ENCODE measurements around the gene MEF2D. TPM values are rescaled to one million over a fixed set of nuclear protein-coding genes. Genes with fewer than 3 reads are reported as not detected.
A peak's percentile ranks its signal among the peaks of the same experiment; 100 is the strongest.

MEF2D gene
- polyA plus RNA-seq, 1 donor: 25.0 TPM

DNA sequence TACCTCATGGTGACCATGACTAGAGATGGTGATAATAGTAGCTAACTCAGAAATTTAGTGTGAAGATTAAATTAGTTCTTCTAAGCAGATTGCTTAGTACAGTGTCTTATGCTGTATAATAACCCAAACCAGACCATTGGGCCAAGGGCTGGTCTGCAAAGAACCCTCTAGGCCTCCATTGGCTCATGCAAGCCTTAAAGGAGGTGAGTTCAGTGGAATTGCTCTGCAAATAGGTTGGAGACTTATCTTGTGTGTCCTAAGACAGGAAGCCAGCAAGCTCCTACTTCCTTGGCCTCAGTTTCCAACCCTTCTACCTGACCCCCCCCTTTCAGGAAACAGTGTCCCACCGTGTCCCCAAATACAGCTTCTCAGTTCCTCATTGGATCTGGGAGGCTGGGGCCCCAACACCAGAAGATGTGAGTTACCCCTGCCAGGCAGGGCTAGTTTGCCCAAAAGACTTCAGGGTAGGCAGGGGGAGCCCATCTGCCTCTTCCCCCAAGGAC lies 1.9 kb upstream of the MEF2D start:
- no peaks in the 10 kb centered on the region for H3K36me3 ChIP-seq (ENCODE audit: control insufficient read depth, insufficient read depth, low read length)
- no peaks in the 10 kb centered on the region for H3K9me3 ChIP-seq (ENCODE audit: control insufficient read depth, low read depth, low read length)
- no CpG with 5 or more reads among the region's 1 CpG for WGBS (ENCODE audit: insufficient coverage, low lambda C conversion rate)
- no peak for DNase-seq
- no peak overlapping the region for H3K4me3 ChIP-seq (ENCODE audit: low read length)
- peak overlapping the region; percentile 88 for H3K27ac ChIP-seq (ENCODE audit: low read length)
- H3K27me3 ChIP-seq (ENCODE audit: control insufficient read depth, insufficient read depth, low read length): no peaks in the 10 kb centered on the region
- H3K4me1 ChIP-seq (ENCODE audit: control insufficient read depth, insufficient read depth, low read length): peaks cover 59% of the 10 kb centered on the region

DNA sequence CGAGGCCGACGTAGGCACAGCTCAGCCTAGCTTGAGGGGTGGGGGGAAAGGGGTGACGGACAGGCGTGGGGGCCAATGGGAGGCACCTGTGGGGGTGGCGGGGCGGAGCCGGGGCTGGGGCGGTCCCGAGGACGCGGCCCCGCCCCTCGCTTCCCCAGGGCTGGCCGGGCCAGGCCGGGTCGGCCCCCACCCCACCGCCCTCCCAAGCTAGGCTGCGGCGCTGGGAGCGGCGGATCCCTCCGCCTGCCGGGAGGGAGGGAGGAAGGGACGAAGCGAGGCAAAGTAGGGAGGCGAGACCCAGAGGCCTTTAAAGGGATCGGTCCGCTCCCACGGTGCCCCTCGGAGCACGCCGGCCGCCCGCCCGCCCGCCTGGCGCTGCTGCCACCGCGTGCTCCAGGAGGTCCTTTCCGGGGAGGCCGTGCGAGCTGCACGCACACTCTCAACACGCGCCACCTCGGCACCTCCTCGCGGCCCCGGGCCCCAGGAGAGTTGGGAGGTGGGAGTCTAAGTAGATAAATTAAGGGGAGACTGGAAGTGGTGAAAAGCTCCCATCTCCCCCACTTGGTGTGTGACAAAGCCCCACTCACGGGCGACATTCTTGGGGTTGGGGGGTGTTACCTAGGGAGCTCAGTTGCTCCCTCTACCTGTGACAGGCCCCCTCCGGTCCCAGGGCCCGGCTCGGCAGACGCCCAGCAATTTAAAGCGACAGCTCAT lies 375 bp upstream of the MEF2D start:
- Histone ChIP-seq H3K27ac (ENCODE audit: low read length) (peak overlapping the region; percentile 89), H3K36me3 (ENCODE audit: control insufficient read depth, insufficient read depth, low read length) (no peaks in the 10 kb centered on the region), H3K9me3 (ENCODE audit: control insufficient read depth, low read depth, low read length) (no peaks in the 10 kb centered on the region), H3K4me1 (ENCODE audit: control insufficient read depth, insufficient read depth, low read length) (peaks cover 69% of the 10 kb centered on the region), H3K4me3 (ENCODE audit: low read length) (peak overlapping the region; percentile 96), H3K27me3 (ENCODE audit: control insufficient read depth, insufficient read depth, low read length) (no peaks in the 10 kb centered on the region)
- WGBS (ENCODE audit: insufficient coverage, low lambda C conversion rate): no CpG with 5 or more reads among the region's 57 CpGs
- DNase-seq: peak; percentile 95 to 98

DNA sequence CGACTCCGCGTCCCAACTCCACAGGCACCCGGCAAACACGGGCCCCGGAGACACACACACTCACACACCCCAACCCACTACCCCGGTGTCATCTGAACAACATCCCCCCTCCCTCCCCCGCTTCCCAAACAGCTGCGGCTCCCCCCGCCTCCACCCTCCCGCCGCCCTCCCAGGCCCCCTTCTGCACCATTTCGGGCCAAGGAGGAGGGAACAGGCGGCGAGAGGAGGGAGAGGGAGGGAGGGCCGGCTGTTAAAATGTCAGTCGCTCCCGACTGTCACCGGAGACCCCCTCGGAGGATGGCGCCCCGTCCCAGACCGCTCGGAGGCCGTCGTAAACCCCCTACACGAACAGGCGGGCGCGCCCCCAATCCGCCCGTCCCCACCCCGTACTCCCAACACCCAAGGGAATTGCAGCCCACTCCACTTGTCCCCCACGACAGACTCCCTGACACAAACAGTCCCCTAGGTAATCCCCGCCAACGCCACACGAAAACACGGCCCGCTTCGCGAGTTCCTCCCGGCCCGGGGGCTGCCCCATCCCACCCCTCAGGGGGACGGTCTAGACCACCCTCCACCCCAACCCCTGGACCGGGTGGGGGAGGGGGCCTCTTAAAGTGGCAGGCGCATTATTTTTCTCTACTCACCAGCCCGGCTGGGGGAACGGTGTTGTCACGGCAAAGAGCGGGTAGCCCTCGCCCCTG lies 583 bp downstream of the MEF2D start:
- H3K27me3 ChIP-seq (ENCODE audit: control insufficient read depth, insufficient read depth, low read length): no peaks in the 10 kb centered on the region
- DNase-seq: peak in 1 of 2 donors; percentile 53
- H3K27ac ChIP-seq (ENCODE audit: low read length): peak overlapping the region; percentile 89

DNA sequence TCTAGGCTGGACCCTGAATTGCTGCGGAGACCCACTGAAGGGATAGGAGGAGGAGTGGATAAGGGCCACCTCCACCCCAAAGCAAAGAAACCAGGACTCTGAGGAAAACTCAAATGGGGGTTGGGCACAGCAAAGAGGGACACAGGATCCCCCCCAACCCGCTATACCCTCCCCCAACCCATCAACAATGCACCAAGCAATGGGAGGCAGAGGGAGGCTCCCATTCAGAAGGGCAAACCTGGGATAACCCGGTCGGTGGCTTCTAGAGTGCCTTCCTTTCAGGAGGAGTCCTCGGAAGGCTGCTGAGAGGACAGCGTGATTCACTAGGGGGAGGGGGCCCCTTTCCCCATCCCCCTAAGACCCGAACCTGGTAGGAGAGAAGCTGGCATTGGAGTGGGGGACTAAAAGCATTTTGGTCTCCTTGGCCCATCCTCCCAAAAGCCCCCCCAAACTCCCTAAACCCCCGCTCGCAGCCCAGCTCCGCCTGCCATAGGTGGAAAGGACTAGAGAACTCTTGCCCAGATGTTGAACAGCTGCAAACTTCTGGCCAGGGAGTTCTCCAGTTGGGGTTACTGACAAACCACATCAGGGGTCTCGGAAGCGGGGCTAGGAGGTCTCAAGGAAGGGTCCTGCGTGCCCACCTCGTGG lies 1.3 kb downstream of the MEF2D start:
- Histone ChIP-seq H3K9me3 (ENCODE audit: control insufficient read depth, low read depth, low read length) (no peaks in the 10 kb centered on the region), H3K36me3 (ENCODE audit: control insufficient read depth, insufficient read depth, low read length) (peaks cover 7% of the 10 kb centered on the region), H3K4me3 (ENCODE audit: low read length) (peak overlapping the region; percentile 96), H3K27me3 (ENCODE audit: control insufficient read depth, insufficient read depth, low read length) (no peaks in the 10 kb centered on the region), H3K27ac (ENCODE audit: low read length) (peak overlapping the region; percentile 57), H3K4me1 (ENCODE audit: control insufficient read depth, insufficient read depth, low read length) (peaks cover 64% of the 10 kb centered on the region)
- DNase-seq: peak in 1 of 2 donors; percentile 54
- WGBS (ENCODE audit: insufficient coverage, low lambda C conversion rate): no CpG with 5 or more reads among the region's 14 CpGs

More for the DNA sequence above, 583 bp downstream of the MEF2D start:
- no peaks in the 10 kb centered on the region for H3K9me3 ChIP-seq (ENCODE audit: control insufficient read depth, low read depth, low read length)
- H3K4me1 ChIP-seq (ENCODE audit: control insufficient read depth, insufficient read depth, low read length): peaks cover 63% of the 10 kb centered on the region
- peak overlapping the region; percentile 96 for H3K4me3 ChIP-seq (ENCODE audit: low read length)
- WGBS (ENCODE audit: insufficient coverage, low lambda C conversion rate): no CpG with 5 or more reads among the region's 51 CpGs
- peaks cover 4% of the 10 kb centered on the region for H3K36me3 ChIP-seq (ENCODE audit: control insufficient read depth, insufficient read depth, low read length)

DNA sequence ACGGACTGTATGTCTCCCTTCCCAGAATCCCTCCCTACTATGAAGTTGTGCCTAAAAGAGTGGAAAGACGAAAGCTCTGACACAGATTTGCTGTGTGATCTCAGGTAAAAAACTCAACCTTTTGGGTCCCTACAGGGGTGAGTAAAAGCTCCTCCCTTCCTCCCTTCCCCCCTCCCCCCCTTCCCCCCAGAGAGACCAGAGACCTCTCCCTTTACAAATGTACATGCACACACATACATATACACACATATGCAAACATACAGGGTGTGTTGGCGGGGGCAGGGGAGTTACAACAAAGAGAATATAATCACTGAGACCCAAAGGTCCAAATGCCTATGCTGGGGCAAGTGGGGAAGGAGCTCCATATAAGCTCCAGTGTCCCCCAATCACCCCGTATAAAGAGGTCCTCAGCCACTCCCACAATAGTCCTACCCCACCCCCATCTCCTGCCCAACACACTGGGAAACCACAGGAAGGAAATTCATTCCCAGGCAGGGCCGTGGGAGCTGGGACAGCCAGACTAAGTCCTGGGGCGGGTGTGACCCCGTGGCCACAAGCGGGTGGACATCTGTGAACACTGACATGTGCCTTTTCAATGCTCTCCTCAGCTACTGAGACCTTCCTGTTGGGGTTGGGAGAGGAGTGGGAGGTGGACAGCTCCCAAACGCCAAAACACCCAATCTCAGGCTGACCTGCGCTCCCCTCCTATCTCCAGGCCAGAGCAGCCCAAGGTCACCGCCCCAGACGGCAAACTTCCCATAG lies 2.0 kb downstream of the MEF2D start:
- Histone ChIP-seq H3K4me1 (ENCODE audit: control insufficient read depth, insufficient read depth, low read length) (peaks cover 64% of the 10 kb centered on the region), H3K9me3 (ENCODE audit: control insufficient read depth, low read depth, low read length) (no peaks in the 10 kb centered on the region), H3K27me3 (ENCODE audit: control insufficient read depth, insufficient read depth, low read length) (no peaks in the 10 kb centered on the region), H3K4me3 (ENCODE audit: low read length) (peak overlapping the region; percentile 96), H3K27ac (ENCODE audit: low read length) (peak overlapping the region; percentile 57), H3K36me3 (ENCODE audit: control insufficient read depth, insufficient read depth, low read length) (peaks cover 10% of the 10 kb centered on the region)
- WGBS (ENCODE audit: insufficient coverage, low lambda C conversion rate): no CpG with 5 or more reads among the region's 12 CpGs
- peak in 1 of 2 donors; percentile 48 for DNase-seq

DNA sequence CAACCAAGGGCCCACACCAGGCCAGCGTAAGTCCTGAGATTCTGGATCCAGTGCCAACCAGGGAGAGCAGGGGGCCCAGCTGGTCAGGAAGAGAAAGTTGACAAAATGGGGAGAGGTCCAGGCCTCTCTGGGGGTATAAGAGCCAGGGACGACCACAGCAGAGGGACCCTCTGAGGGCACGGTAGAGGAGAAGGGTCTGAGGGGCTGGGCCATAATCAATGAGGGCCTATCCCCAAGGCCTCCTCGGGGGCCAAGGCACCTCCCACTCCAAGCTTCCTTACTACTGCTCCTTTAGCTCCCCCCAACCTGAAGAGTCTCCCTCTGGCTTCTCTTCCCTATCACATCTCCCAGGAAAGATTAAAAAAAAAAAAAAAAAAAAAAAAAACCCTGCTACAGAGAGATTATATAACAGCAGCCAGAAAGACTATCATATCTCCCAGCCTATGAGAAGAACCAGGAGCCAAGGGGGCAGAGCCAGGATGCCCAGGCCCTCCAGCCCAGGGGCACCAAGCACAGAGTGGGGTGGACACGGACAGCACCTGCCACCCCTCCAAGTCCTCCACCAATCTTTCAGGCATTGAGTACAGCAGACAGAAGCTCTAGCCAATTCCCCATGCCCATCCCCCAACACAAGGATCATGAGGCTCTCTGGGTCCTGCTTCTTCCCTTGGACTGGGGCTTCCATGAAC lies 2.7 kb downstream of the MEF2D start:
- Histone ChIP-seq H3K4me1 (ENCODE audit: control insufficient read depth, insufficient read depth, low read length) (peaks cover 62% of the 10 kb centered on the region), H3K36me3 (ENCODE audit: control insufficient read depth, insufficient read depth, low read length) (peaks cover 10% of the 10 kb centered on the region), H3K27ac (ENCODE audit: low read length) (peak overlapping the region; percentile 8), H3K4me3 (ENCODE audit: low read length) (no peak overlapping the region), H3K27me3 (ENCODE audit: control insufficient read depth, insufficient read depth, low read length) (no peaks in the 10 kb centered on the region), H3K9me3 (ENCODE audit: control insufficient read depth, low read depth, low read length) (no peaks in the 10 kb centered on the region)
- peak in 1 of 2 donors; percentile 50 for DNase-seq
- no CpG with 5 or more reads among the region's 5 CpGs for WGBS (ENCODE audit: insufficient coverage, low lambda C conversion rate)

DNA sequence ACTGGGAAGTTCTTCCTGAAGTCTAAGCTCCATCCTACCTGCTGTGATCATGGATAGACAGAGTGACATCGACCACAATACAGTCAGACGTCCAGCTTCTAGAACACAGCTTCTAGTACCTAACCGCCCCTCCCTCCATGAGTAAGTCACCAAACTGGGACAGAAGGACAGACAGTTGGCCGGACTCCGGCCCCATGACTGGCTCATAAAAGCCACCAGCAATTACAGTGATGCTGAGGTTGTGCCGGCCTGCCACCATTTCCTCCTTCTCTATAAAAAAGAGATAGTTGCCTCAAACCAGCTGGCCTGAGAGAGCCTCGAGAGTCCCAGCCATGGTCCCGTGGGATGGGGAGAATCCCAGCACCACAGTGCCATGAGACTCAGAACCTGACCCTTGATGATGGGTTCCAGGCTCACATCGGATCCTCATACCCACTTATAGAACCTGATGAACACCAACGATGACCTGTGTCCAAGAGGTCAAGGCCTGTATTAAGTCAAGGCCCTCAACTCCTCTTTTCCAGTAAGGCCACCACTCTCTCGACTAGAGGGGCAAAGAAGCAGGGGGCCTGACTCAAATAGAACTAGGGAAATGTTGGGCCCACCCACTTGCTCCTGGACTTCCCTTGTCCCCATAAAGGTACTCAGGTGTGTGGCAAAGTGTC lies 3.4 kb downstream of the MEF2D start:
- Histone ChIP-seq H3K9me3 (ENCODE audit: control insufficient read depth, low read depth, low read length) (no peaks in the 10 kb centered on the region), H3K36me3 (ENCODE audit: control insufficient read depth, insufficient read depth, low read length) (peaks cover 12% of the 10 kb centered on the region), H3K27ac (ENCODE audit: low read length) (peak overlapping the region; percentile 11), H3K4me3 (ENCODE audit: low read length) (no peak overlapping the region), H3K4me1 (ENCODE audit: control insufficient read depth, insufficient read depth, low read length) (peaks cover 59% of the 10 kb centered on the region), H3K27me3 (ENCODE audit: control insufficient read depth, insufficient read depth, low read length) (no peaks in the 10 kb centered on the region)
- peak in 1 of 2 donors; percentile 66 for DNase-seq
- WGBS (ENCODE audit: insufficient coverage, low lambda C conversion rate): no CpG with 5 or more reads among the region's 11 CpGs

DNA sequence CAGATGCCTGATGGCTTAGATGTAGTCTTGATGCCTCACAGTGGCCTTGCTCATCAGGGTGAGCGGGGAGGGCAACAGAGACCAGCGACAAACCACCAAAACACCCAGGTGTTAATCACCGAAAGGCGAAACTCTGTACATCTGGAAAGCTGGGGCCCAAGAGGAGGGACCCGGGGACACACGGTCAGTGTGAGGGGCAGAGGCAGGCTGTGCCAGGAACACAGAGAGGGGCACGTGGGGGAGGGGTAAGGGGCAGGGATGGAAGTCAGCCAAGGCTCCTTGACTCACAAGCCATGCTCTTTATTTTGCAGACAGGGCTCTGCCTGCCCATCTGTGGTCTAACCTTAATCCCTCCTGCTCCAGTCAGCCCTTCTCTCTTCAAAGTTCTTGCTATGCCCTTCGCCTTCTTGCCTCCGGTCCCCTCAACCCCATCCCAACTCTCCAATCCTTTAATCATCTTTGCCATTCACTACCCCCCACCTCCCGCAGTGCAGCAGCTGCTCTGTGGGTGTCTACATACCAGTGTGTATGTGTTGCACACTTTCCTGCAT lies 4.3 kb downstream of the MEF2D start:
- H3K4me1 ChIP-seq (ENCODE audit: control insufficient read depth, insufficient read depth, low read length): peaks cover 59% of the 10 kb centered on the region
- H3K36me3 ChIP-seq (ENCODE audit: control insufficient read depth, insufficient read depth, low read length): peaks cover 18% of the 10 kb centered on the region
- H3K9me3 ChIP-seq (ENCODE audit: control insufficient read depth, low read depth, low read length): no peaks in the 10 kb centered on the region
- no peak overlapping the region for H3K4me3 ChIP-seq (ENCODE audit: low read length)
- 83% methylated on average over 2 of the region's 10 CpGs for WGBS (ENCODE audit: insufficient coverage, low lambda C conversion rate)
- no peaks in the 10 kb centered on the region for H3K27me3 ChIP-seq (ENCODE audit: control insufficient read depth, insufficient read depth, low read length)
- peak overlapping the region; percentile 11 for H3K27ac ChIP-seq (ENCODE audit: low read length)
- no peak for DNase-seq
